GM19438 (cell line): ENCODE measurements around the gene SLC7A8.
"Not testable (repeated sequence)": the region's sequence is repeated elsewhere in the genome, so short reads cannot be mapped to it uniquely, and the experiment has no call there.

Experiments
- ATAC-seq: cut with Tn5 transposase; IDR thresholded peaks from one replicate; pipeline ENCODE4 v1.9.1; 2021; ENCODE audit warnings: low read depth; ENCODE audit not compliant: unreplicated experiment

The SLC7A8 gene

GRCh38 chr14:23183479-23183878 lies at the start of gene SLC7A8:
TSS of gene SLC7A8 (minus strand) at chr14:23183660. CDS start at chr14:23182914, 746 bp downstream.
- ATAC-seq = no peak

- not testable (repeated sequence) for ATAC-seq
These were observed 48.9 kb upstream of the SLC7A8 start for GRCh38 chr14:23232241-23232808.

DNA sequence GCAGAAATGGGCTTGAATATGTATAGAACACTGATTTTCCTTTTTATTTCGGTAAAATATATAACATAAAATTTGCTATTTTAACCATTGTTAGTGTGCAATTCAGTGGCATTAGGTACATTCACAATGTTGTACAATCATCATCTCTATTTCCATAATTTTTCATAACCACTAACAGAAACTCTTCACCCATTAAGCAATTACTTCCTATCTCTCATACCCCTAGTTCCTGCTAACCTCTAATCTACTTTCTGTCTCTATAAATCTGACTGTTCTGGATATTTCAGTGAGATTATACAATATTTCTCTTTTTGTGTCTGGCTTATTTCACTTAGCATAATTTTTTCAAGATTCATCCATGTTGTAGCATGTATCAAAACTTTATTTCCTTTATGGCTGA lies 45.4 kb upstream of the SLC7A8 start:
- ATAC-seq = no peak

DNA sequence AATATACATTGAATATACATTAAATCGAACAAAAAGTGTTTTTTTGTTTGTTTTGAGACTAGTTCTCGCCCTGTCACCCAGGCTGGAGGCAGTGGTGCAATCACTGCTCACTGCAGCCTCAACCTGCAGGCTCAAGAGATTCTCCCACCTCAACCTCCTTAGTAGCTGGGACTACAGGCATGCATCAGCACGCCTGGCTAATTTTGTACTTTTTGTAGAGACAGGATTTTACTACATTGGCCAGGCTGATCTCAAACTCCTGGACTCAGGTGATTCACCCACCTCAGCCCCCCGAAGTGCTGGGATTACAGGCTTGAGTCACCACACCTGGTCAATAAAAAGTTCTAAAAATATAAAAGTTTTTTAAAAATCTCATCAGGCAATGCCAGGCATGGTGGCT lies 44.1 kb upstream of the SLC7A8 start:
- no peak for ATAC-seq

DNA sequence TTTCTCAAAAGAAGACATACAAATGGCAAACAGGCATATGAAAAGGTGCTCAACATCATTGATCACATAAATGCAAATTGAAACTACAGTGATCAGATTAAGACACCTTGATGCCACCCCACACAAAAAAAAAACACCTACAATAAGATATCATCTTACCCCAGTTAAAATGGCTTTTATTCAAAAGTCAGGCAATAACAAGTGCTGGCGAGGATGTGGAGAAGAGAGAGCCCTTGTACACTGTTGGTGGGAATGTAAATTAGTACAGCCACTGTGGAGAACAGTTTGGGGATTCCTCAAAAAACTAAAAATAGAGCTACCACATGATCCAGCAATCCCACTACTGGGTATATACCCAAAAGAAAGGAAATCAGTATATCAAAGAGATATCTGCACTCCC lies 41.5 kb upstream of the SLC7A8 start:
- not testable (repeated sequence) for ATAC-seq

GRCh38 chr14:23219075-23219474 lies 35.6 kb upstream of the SLC7A8 start:
- no peak for ATAC-seq

GRCh38 chr14:23217032-23218020 lies 33.9 kb upstream of the SLC7A8 start:
- ATAC-seq = no peak

GRCh38 chr14:23215421-23215820 lies 32.0 kb upstream of the SLC7A8 start:
- no peak for ATAC-seq

GRCh38 chr14:23209651-23210423 lies 26.4 kb upstream of the SLC7A8 start:
- ATAC-seq = no peak

DNA sequence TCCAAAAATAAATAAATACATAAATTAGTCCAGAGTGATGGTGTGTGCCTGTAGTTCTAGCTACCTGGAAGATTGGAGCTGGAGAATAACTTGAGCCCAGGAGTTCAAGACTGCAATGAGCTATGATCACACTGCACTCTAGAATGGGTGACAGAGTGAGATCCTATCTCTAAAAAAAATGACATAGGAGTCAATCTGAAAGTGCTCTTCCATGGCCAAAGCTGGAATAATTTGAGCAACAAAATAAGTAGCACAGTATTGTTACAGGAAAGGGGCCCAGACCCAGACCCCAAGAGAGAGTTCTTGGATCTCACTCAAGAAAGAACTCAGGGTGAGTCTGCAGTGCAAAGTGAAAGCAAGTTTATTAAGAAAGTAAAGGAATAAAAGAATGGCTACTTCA lies 24.9 kb upstream of the SLC7A8 start:
- no peak for ATAC-seq

DNA sequence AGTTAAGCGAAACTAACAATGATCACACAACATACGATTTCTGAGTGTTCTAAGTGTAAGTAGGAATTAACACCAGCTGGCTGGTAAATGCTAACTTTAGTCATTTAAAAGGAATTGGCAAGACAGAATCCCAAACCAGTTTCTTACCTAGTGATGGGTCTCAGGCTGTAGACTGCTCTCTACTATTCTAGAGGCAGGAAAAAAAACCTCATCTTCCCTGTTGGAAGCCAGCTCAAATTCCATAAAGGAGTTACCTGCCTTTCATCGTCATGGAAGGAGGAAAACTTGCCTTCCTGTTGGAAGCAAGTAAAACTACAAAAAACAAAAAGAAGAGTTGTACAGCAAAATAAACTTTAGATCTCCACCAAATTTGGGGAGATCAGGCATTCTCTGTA lies 23.7 kb upstream of the SLC7A8 start:
- no peak for ATAC-seq

- ATAC-seq = no peak
These were observed 23.1 kb upstream of the SLC7A8 start for GRCh38 chr14:23206422-23207145.

DNA sequence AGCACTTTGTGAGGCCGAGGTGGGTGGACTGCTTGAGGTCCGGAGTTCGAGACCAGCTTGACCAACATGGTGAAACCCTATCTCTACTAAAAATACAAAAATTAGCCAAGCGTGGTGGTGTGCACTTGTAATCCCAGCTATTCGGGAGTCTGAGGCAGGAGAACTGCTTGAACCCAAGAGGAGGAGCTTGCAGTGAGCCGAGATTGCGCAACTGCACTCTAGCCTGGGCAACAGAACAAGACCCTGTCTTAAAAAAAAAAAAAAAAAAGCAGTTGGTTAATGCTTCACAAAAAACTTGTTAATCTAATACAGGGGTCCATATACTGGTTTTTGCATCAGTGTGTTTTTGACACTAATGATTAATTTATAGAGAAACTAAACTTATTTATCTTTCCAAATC lies 18.5 kb upstream of the SLC7A8 start:
- ATAC-seq = no peak

DNA sequence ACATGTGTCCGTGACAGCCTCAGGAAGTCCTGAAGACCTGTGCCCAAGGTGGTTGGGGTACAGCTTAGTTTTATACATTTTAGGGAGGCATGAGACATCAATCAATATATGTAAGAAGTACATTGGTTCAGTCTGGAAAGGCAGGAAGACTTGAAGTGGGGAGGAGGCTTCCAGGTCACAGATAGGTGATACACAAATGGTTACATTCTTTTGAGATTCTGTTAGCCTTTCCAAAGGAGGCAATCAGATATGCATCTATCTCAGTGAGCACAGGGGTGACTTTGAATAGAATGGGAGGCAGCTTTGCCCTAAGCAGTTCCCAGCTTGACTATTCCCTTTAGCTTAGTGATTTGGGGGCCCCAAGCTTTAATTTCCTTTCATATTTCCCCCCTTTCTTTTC lies 15.7 kb upstream of the SLC7A8 start:
- ATAC-seq = not testable (repeated sequence)

- not testable (repeated sequence) for ATAC-seq
These were observed 13.0 kb upstream of the SLC7A8 start for GRCh38 chr14:23196487-23196886.

DNA sequence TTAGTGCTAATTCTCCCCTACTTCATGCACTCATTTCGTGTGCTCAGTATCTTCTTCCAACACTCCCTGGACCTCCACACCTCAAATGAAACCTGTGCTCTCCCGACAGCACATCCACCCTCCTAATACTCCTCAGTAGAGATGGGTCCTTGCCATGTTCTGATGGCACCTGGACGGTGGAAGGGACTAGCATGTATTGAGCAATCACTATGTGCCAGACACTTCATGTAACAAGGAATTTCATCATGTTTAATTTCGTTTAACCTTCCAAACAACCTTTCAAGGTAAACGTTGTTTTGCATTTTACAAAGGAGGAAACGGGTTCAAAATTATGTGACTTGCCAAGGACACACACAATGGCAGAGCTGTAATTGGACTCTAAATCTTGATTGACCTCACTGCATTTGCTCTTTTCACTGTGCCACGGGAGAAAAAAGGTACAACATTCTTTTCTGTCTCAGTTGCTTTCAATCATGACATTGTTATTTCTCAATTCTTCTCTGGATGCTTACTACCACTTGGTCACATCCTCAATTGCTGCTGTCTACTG lies 12.2 kb upstream of the SLC7A8 start:
- ATAC-seq = no peak

- ATAC-seq = no peak
These were observed 10.0 kb upstream of the SLC7A8 start for GRCh38 chr14:23193432-23193831.

DNA sequence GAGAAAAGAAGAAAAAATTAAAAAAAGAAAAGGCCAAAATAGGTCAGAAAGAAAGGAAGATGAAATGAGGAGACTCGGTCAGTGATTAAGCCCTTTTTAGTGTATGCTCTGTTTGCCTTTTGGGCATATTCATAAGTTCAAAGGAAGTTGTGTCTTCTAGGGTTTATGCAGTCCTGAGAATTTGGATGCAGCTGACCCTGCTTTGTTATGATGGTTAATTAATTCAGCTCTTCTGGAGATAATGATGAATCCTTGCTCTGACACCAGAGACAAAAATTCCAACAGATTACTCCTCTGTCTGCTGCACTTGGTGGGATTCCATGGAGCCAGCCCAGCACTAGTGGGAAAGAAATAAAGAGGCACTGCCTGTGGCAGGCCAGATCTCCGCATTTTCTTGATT lies 4.5 kb upstream of the SLC7A8 start:
- no peak for ATAC-seq

GRCh38 chr14:23186913-23187654 lies 3.6 kb upstream of the SLC7A8 start:
- no peak for ATAC-seq

GRCh38 chr14:23185063-23185462 lies 1.6 kb upstream of the SLC7A8 start:
- no peak for ATAC-seq
